Measurements from ENCODE around the gene NR1I3. TPM values are rescaled to one million over a fixed set of nuclear protein-coding genes. Genes with fewer than 3 reads are reported as not detected.

NR1I3 gene
- polyA plus RNA-seq, 2 of the 4 experiments (the other 2 are of a cell fraction) = not detected

DNA sequence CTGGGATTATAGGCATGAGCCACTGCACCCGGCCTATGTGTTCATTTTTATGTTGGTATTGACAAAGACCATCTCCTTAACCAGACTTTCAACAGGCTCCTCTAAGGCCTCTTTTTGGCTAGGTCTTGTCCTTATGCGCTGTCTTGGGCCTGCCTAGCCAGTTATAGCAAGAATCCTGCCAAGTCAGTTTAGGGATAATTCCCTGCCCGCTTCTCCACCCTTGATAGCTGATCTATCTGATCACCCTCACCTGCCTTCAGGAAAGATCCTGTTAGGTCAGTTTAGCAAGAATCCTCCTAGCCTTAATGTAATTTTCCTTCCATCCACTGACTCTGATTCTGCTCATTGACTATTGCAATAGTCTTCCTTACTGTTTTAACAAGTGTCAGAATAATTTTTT is 58.3 kb downstream of the NR1I3 start:
- FAIRE-seq (no peak), DNase-seq (ENCODE audit: low read depth in 1 of 2, low spot score in 1 of 2) (no peak), ATAC-seq (no peak)
- Histone ChIP-seq H3K4me3 (no peak overlapping the region), H3K27ac (no peak overlapping the region), H3K4me1 (peaks cover 23% of the 10 kb centered on the region), H3K4me2 (no peak overlapping the region), H3K9me3 (no peaks in the 10 kb centered on the region)
- POLR2A ChIA-PET = no interaction called here
- TF ChIP-seq MAFK (IDR thresholded peaks at IDR 0.05; ENCODE audit: partially characterized antibody) = no peak
- no peak for TF ChIP-seq CBX8 (IDR thresholded peaks at IDR 0.05)
- no peak for TF ChIP-seq ZNF302 (CRISPR knock-in tag; IDR thresholded peaks at IDR 0.05)
- TF ChIP-seq ESRRA (IDR thresholded peaks at IDR 0.05; ENCODE audit: borderline replicate concordance, low read length) = no peak
- TF ChIP-seq KDM1A (IDR thresholded peaks at IDR 0.05; ENCODE audit: low read depth) = no peak
- no peak for TF ChIP-seq HMGXB4 (CRISPR knock-in tag; IDR thresholded peaks at IDR 0.05; ENCODE audit: borderline replicate concordance)
- TF ChIP-seq ZFP36 (IDR thresholded peaks at IDR 0.05; ENCODE audit: borderline replicate concordance, partially characterized antibody) = no peak
- TF ChIP-seq CHD2 (IDR thresholded peaks at IDR 0.05; ENCODE audit: low read length, partially characterized antibody) = no peak
- TF ChIP-seq CHD4 (IDR thresholded peaks at IDR 0.05; ENCODE audit: borderline replicate concordance) = no peak
- no peak for TF ChIP-seq EHF (CRISPR knock-in tag; IDR thresholded peaks at IDR 0.05)
- no peak for TF ChIP-seq ZSCAN20 (CRISPR knock-in tag; IDR thresholded peaks at IDR 0.05)
- no peak for TF ChIP-seq HOXA7 (CRISPR knock-in tag; IDR thresholded peaks at IDR 0.05)
- TF ChIP-seq, protein P1, sequence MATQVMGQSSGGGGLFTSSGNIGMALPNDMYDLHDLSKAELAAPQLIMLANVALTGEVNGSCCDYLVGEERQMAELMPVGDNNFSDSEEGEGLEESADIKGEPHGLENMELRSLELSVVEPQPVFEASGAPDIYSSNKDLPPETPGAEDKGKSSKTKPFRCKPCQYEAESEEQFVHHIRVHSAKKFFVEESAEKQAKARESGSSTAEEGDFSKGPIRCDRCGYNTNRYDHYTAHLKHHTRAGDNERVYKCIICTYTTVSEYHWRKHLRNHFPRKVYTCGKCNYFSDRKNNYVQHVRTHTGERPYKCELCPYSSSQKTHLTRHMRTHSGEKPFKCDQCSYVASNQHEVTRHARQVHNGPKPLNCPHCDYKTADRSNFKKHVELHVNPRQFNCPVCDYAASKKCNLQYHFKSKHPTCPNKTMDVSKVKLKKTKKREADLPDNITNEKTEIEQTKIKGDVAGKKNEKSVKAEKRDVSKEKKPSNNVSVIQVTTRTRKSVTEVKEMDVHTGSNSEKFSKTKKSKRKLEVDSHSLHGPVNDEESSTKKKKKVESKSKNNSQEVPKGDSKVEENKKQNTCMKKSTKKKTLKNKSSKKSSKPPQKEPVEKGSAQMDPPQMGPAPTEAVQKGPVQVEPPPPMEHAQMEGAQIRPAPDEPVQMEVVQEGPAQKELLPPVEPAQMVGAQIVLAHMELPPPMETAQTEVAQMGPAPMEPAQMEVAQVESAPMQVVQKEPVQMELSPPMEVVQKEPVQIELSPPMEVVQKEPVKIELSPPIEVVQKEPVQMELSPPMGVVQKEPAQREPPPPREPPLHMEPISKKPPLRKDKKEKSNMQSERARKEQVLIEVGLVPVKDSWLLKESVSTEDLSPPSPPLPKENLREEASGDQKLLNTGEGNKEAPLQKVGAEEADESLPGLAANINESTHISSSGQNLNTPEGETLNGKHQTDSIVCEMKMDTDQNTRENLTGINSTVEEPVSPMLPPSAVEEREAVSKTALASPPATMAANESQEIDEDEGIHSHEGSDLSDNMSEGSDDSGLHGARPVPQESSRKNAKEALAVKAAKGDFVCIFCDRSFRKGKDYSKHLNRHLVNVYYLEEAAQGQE (IDR thresholded peaks at IDR 0.05) = no peak
- TF ChIP-seq MYC (IDR thresholded peaks at IDR 0.05; ENCODE audit: borderline replicate concordance, low read length) = no peak
- TF ChIP-seq TP53 (CRISPR knock-in tag; IDR thresholded peaks at IDR 0.05) = no peak
- TF ChIP-seq, protein P2, sequence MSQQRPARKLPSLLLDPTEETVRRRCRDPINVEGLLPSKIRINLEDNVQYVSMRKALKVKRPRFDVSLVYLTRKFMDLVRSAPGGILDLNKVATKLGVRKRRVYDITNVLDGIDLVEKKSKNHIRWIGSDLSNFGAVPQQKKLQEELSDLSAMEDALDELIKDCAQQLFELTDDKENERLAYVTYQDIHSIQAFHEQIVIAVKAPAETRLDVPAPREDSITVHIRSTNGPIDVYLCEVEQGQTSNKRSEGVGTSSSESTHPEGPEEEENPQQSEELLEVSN (IDR thresholded peaks at IDR 0.05; ENCODE audit: borderline replicate concordance, low read depth) = no peak
- CTCF ChIA-PET = interaction anchor here (0.7 to 5.5 kb wide), 5 partner anchors 11 to 208 kb away, joined by 3 to 49 read pairs (median 3); partner anchors contain the start of gene PPOX
- WGBS (ENCODE audit: missing lambda C conversion rate) = 85% methylated on average over 3 of the region's 3 CpGs

Other genes starting within 250 kb of the NR1I3 start
- gene F11R, start 217.1 kb downstream of the NR1I3 start, polyA plus RNA-seq (2011; rRNA removed) = 62.0 and 71.0 TPM in 2 replicates
- 28.3 to 30.3 TPM (median 29.7 TPM) in 3 replicates for gene F11R, start 217.1 kb downstream of the NR1I3 start, polyA plus RNA-seq (2017; fragmentation: RNase III; extraction: RNeasy Plus Mini Kit Qiagen cat#74134 plus additional on column Dnase treatment)
- gene TSTD1, start 199.2 kb downstream of the NR1I3 start, polyA plus RNA-seq (2011; rRNA removed) = not detected in 2 replicates
- 0.17 to 0.21 TPM (median 0.20 TPM) in 3 replicates for gene TSTD1, start 199.2 kb downstream of the NR1I3 start, polyA plus RNA-seq (2017; fragmentation: RNase III; extraction: RNeasy Plus Mini Kit Qiagen cat#74134 plus additional on column Dnase treatment)
- gene USF1, start 192.2 kb downstream of the NR1I3 start, polyA plus RNA-seq (2011; rRNA removed) = 35.5 and 43.5 TPM in 2 replicates
- 49.2 to 60.5 TPM (median 57.4 TPM) in 3 replicates for gene USF1, start 192.2 kb downstream of the NR1I3 start, polyA plus RNA-seq (2017; fragmentation: RNase III; extraction: RNeasy Plus Mini Kit Qiagen cat#74134 plus additional on column Dnase treatment)
- 0.06 and 0.08 TPM in 2 replicates for gene ARHGAP30, start 168.3 kb downstream of the NR1I3 start, polyA plus RNA-seq (2011; rRNA removed)
- 0.09 to 0.13 TPM (median 0.13 TPM) in 3 replicates for gene ARHGAP30, start 168.3 kb downstream of the NR1I3 start, polyA plus RNA-seq (2017; fragmentation: RNase III; extraction: RNeasy Plus Mini Kit Qiagen cat#74134 plus additional on column Dnase treatment)
- gene NECTIN4, start 148.6 kb downstream of the NR1I3 start, polyA plus RNA-seq (2011; rRNA removed) = 3.1 and 4.3 TPM in 2 replicates
- 1.3 to 1.8 TPM (median 1.5 TPM) in 3 replicates for gene NECTIN4, start 148.6 kb downstream of the NR1I3 start, polyA plus RNA-seq (2017; fragmentation: RNase III; extraction: RNeasy Plus Mini Kit Qiagen cat#74134 plus additional on column Dnase treatment)
- gene KLHDC9, start 139.8 kb downstream of the NR1I3 start, polyA plus RNA-seq (2011; rRNA removed) = 3.6 and 4.6 TPM in 2 replicates
- 0.93 to 2.0 TPM (median 1.2 TPM) in 3 replicates for gene KLHDC9, start 139.8 kb downstream of the NR1I3 start, polyA plus RNA-seq (2017; fragmentation: RNase III; extraction: RNeasy Plus Mini Kit Qiagen cat#74134 plus additional on column Dnase treatment)
- 106 and 187 TPM in 2 replicates for gene PFDN2, start 120.2 kb downstream of the NR1I3 start, polyA plus RNA-seq (2011; rRNA removed)
- 179 to 203 TPM (median 187 TPM) in 3 replicates for gene PFDN2, start 120.2 kb downstream of the NR1I3 start, polyA plus RNA-seq (2017; fragmentation: RNase III; extraction: RNeasy Plus Mini Kit Qiagen cat#74134 plus additional on column Dnase treatment)
- 29.9 and 38.6 TPM in 2 replicates for gene NIT1, start 120.1 kb downstream of the NR1I3 start, polyA plus RNA-seq (2011; rRNA removed)
- gene NIT1, start 120.1 kb downstream of the NR1I3 start, polyA plus RNA-seq (2017; fragmentation: RNase III; extraction: RNeasy Plus Mini Kit Qiagen cat#74134 plus additional on column Dnase treatment) = 44.5 to 49.4 TPM (median 45.8 TPM) in 3 replicates
- 35.9 and 38.4 TPM in 2 replicates for gene DEDD, start 105.5 kb downstream of the NR1I3 start, polyA plus RNA-seq (2011; rRNA removed)
- gene DEDD, start 105.5 kb downstream of the NR1I3 start, polyA plus RNA-seq (2017; fragmentation: RNase III; extraction: RNeasy Plus Mini Kit Qiagen cat#74134 plus additional on column Dnase treatment) = 20.5 to 25.9 TPM (median 25.3 TPM) in 3 replicates
- gene UFC1, start 84.2 kb downstream of the NR1I3 start, polyA plus RNA-seq (2011; rRNA removed) = 110 and 115 TPM in 2 replicates
- gene UFC1, start 84.2 kb downstream of the NR1I3 start, polyA plus RNA-seq (2017; fragmentation: RNase III; extraction: RNeasy Plus Mini Kit Qiagen cat#74134 plus additional on column Dnase treatment) = 149 to 153 TPM (median 150 TPM) in 3 replicates
- gene USP21, start 78.7 kb downstream of the NR1I3 start, polyA plus RNA-seq (2011; rRNA removed) = 22.6 and 26.3 TPM in 2 replicates
- gene USP21, start 78.7 kb downstream of the NR1I3 start, polyA plus RNA-seq (2017; fragmentation: RNase III; extraction: RNeasy Plus Mini Kit Qiagen cat#74134 plus additional on column Dnase treatment) = 21.8 to 23.8 TPM (median 23.6 TPM) in 3 replicates
- 13.8 and 16.4 TPM in 2 replicates for gene PPOX, start 71.8 kb downstream of the NR1I3 start, polyA plus RNA-seq (2011; rRNA removed)
- gene PPOX, start 71.8 kb downstream of the NR1I3 start, polyA plus RNA-seq (2017; fragmentation: RNase III; extraction: RNeasy Plus Mini Kit Qiagen cat#74134 plus additional on column Dnase treatment) = 13.5 to 16.1 TPM (median 14.1 TPM) in 3 replicates
- 25.3 and 31.4 TPM in 2 replicates for gene B4GALT3, start 60.7 kb downstream of the NR1I3 start, polyA plus RNA-seq (2011; rRNA removed)
- 23.3 to 26.7 TPM (median 25.5 TPM) in 3 replicates for gene B4GALT3, start 60.7 kb downstream of the NR1I3 start, polyA plus RNA-seq (2017; fragmentation: RNase III; extraction: RNeasy Plus Mini Kit Qiagen cat#74134 plus additional on column Dnase treatment)
- gene ADAMTS4, start 39.1 kb downstream of the NR1I3 start, polyA plus RNA-seq (2011; rRNA removed) = not detected in 2 replicates
- gene ADAMTS4, start 39.1 kb downstream of the NR1I3 start, polyA plus RNA-seq (2017; fragmentation: RNase III; extraction: RNeasy Plus Mini Kit Qiagen cat#74134 plus additional on column Dnase treatment) = 0.01 TPM in 1 of 3 replicates, not detected in the others
- gene NDUFS2, start 35.8 kb downstream of the NR1I3 start, polyA plus RNA-seq (2011; rRNA removed) = 125 and 144 TPM in 2 replicates
- 142 to 145 TPM (median 142 TPM) in 3 replicates for gene NDUFS2, start 35.8 kb downstream of the NR1I3 start, polyA plus RNA-seq (2017; fragmentation: RNase III; extraction: RNeasy Plus Mini Kit Qiagen cat#74134 plus additional on column Dnase treatment)
- gene FCER1G, start 22.9 kb downstream of the NR1I3 start, polyA plus RNA-seq (2011; rRNA removed) = 0.40 and 0.83 TPM in 2 replicates
- gene FCER1G, start 22.9 kb downstream of the NR1I3 start, polyA plus RNA-seq (2017; fragmentation: RNase III; extraction: RNeasy Plus Mini Kit Qiagen cat#74134 plus additional on column Dnase treatment) = 0.25 TPM in 1 of 3 replicates, not detected in the others
- not detected in 2 replicates for gene APOA2, start 14.6 kb downstream of the NR1I3 start, polyA plus RNA-seq (2011; rRNA removed)
- not detected in 3 replicates for gene APOA2, start 14.6 kb downstream of the NR1I3 start, polyA plus RNA-seq (2017; fragmentation: RNase III; extraction: RNeasy Plus Mini Kit Qiagen cat#74134 plus additional on column Dnase treatment)
- gene TOMM40L, start 12.1 kb downstream of the NR1I3 start, polyA plus RNA-seq (2011; rRNA removed) = 6.3 and 7.0 TPM in 2 replicates
- gene TOMM40L, start 12.1 kb downstream of the NR1I3 start, polyA plus RNA-seq (2017; fragmentation: RNase III; extraction: RNeasy Plus Mini Kit Qiagen cat#74134 plus additional on column Dnase treatment) = 9.1 to 11.0 TPM (median 10.2 TPM) in 3 replicates
- gene PCP4L1, start 20.5 kb upstream of the NR1I3 start, polyA plus RNA-seq (2011; rRNA removed) = not detected in 2 replicates
- not detected in 3 replicates for gene PCP4L1, start 20.5 kb upstream of the NR1I3 start, polyA plus RNA-seq (2017; fragmentation: RNase III; extraction: RNeasy Plus Mini Kit Qiagen cat#74134 plus additional on column Dnase treatment)
- 0.57 and 0.83 TPM in 2 replicates for gene MPZ, start 71.8 kb upstream of the NR1I3 start, polyA plus RNA-seq (2011; rRNA removed)
- 0.17 to 0.45 TPM (median 0.25 TPM) in 3 replicates for gene MPZ, start 71.8 kb upstream of the NR1I3 start, polyA plus RNA-seq (2017; fragmentation: RNase III; extraction: RNeasy Plus Mini Kit Qiagen cat#74134 plus additional on column Dnase treatment)
- 296 and 353 TPM in 2 replicates for gene SDHC, start 76.2 kb upstream of the NR1I3 start, polyA plus RNA-seq (2011; rRNA removed)
- gene SDHC, start 76.2 kb upstream of the NR1I3 start, polyA plus RNA-seq (2017; fragmentation: RNase III; extraction: RNeasy Plus Mini Kit Qiagen cat#74134 plus additional on column Dnase treatment) = 302 to 325 TPM (median 323 TPM) in 3 replicates
- not detected in 2 replicates for gene CFAP126, start 129.7 kb upstream of the NR1I3 start, polyA plus RNA-seq (2011; rRNA removed)
- gene CFAP126, start 129.7 kb upstream of the NR1I3 start, polyA plus RNA-seq (2017; fragmentation: RNase III; extraction: RNeasy Plus Mini Kit Qiagen cat#74134 plus additional on column Dnase treatment) = not detected in 3 replicates